BE2C (cell line): ENCODE data around the gene ATP6V1B1.

Source experiments
- DNase-seq: peaks from one replicate; pipeline ENCODE4 v3.0.0-alpha.2; 2020
- H3K27me3 ChIP-seq: fragments of 250-450 bp; sonication (Bioruptor Pico); 2 replicates; pipeline ENCODE4 v1.5.1; 2020; ENCODE audit warnings: mild to moderate bottlenecking
- H3K36me3 ChIP-seq: fragments of 250-450 bp; sonication (Bioruptor Pico); 2 replicates; pipeline ENCODE4 v1.5.1; 2020; ENCODE audit warnings: mild to moderate bottlenecking
- H3K4me1 ChIP-seq: fragments of 250-450 bp; sonication (Bioruptor Pico); 2 replicates; pipeline ENCODE4 v1.5.1; 2020
- H3K4me3 ChIP-seq: 2 replicates; pipeline ENCODE4 v1.5.1; 2011; ENCODE audit warnings: low read depth, low read length
- H3K9me3 ChIP-seq: fragments of 250-450 bp; sonication (Bioruptor Pico); 2 replicates; pipeline ENCODE4 v1.5.1; 2020
- TF ChIP-seq, protein P1 (sequence below): IDR thresholded peaks from 2 replicates; pipeline ENCODE4 v1.5.1; 2012; ENCODE audit warnings: mild to moderate bottlenecking, low read depth, low read length

The ATP6V1B1 gene

DNA sequence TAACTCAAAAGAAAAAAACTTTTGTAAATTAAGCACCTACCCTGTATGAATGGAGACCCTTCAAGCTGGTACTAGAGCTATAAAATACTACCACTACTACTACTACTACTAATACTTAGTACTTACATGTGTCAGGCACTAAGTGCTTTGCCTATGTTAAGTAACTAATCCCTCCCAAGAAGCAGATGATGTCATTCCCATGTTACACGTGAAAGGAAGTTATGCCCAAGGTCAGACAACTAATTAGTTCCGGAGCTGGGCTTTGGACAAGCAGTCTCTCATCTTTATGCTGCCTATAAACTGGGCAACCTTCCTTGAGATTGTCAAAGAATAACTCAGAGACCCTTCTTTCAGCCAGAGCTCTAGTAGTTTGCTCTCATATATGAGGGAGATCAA lies 13.9 kb upstream of the ATP6V1B1 start:
- Histone ChIP-seq H3K9me3 (no peaks in the 10 kb centered on the region), H3K36me3 (no peaks in the 10 kb centered on the region), H3K4me1 (no peaks in the 10 kb centered on the region), H3K4me3 (no peak overlapping the region), H3K27me3 (no peaks in the 10 kb centered on the region)
- DNase-seq = no peak
- TF ChIP-seq, protein P1, sequence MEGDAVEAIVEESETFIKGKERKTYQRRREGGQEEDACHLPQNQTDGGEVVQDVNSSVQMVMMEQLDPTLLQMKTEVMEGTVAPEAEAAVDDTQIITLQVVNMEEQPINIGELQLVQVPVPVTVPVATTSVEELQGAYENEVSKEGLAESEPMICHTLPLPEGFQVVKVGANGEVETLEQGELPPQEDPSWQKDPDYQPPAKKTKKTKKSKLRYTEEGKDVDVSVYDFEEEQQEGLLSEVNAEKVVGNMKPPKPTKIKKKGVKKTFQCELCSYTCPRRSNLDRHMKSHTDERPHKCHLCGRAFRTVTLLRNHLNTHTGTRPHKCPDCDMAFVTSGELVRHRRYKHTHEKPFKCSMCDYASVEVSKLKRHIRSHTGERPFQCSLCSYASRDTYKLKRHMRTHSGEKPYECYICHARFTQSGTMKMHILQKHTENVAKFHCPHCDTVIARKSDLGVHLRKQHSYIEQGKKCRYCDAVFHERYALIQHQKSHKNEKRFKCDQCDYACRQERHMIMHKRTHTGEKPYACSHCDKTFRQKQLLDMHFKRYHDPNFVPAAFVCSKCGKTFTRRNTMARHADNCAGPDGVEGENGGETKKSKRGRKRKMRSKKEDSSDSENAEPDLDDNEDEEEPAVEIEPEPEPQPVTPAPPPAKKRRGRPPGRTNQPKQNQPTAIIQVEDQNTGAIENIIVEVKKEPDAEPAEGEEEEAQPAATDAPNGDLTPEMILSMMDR = no peak

DNA sequence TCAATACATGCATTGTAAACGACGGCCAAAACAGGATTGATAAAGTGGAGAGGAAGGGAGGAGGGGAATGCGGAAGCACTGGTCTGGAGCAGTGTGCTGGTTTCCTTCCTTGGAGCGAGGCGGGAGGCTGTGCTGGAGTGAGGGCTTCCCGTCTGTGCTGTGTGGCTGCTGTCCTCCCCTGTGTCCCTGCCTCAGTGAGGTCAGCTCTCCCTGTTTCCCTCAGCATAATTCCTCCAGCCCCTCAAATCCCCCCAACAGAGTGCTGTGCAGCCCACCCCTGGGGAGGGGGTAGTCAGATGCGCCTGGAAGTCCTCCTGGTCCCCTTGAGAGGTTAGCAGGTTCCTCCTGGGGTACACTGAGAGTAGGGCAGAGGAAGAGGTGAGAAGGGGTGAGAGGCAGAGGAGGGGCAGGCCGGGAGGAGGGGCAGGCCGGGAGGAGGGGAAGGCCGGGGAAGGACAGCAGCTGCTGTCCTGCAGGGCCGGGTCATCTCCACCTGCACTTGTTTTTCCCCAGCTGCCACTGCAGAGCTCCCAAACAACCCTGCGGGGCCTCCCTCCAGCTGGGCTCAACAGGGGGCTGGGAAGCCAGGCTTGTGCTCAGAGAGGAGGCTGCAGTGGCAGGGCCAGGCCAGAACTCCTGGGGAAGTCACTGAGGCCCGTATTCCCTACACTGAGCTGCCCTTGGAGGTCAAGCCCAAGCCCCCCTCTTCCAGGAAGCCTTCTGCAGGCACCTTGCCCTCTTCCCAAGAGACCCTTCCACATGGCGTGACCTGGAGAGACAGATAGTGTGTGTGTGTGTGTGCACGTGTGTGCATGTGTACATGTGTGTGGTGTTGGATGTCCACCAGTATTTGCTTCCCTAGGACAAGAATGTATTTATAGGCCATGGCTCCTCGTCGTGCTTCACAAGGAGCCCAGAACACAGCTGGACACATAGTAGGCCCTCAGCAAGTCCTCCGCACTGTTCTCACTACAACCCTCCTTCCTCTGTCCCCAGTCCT lies 13.2 kb upstream of the ATP6V1B1 start:
- no peak for DNase-seq
- Histone ChIP-seq H3K4me3 (no peak overlapping the region), H3K27me3 (no peaks in the 10 kb centered on the region), H3K4me1 (no peaks in the 10 kb centered on the region), H3K9me3 (no peaks in the 10 kb centered on the region), H3K36me3 (no peaks in the 10 kb centered on the region)
- TF ChIP-seq, protein P1 = no peak

DNA sequence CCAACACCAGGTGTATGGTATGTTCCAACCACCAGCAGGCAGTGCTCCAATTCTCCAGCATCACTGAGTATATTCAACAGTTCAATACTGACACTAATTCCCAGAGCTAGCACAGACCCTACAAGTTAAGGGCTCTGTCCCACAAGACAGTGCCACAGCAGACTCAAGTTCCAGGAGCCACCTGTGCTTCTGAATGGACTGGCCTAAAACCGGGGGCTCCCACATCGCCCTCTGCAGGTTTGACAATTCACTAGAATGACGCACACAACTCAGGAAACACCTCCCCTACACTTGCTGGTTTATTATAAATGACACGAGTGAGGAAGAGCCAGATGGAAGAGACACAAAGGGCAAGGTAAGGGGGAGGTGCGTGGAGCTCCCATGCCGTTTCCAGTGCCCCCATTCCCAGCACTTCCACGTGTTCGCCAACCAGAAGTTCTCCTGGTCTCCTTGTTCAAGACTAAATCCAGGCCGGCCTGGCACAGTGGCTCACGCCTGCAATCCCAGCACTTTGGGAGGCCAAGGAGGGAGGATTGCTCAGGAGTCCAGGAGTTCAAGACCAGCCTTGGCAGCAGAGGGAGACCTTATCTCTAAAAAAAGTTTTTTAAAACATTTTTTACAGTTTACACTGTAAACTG lies 12.2 kb upstream of the ATP6V1B1 start:
- Histone ChIP-seq H3K9me3 (no peaks in the 10 kb centered on the region), H3K4me3 (no peak overlapping the region), H3K36me3 (no peaks in the 10 kb centered on the region), H3K27me3 (no peaks in the 10 kb centered on the region), H3K4me1 (no peaks in the 10 kb centered on the region)
- TF ChIP-seq, protein P1 = peak; percentile 27; the same call in 1 of the 2 replicates
- DNase-seq = no peak

DNA sequence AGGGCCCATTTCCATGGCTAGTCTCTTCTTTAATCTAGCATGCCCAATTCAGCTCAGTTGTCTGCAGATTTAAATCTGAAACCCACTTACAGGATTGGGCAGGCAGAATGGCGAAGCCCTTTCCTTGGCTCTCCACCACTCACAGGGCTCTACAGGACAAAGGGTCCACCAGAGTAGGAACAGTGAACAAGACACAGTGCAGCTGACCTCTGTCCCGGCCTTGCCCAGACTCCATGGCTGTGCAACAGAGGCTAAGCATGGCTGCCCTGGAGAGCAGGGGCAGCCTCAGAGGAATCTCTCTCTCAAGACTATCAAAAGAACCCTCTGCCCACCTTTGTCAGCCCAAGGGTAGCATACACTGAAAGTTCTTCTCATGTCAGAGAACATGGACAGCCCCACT lies 9.7 kb upstream of the ATP6V1B1 start:
- no peaks in the 10 kb centered on the region for H3K27me3 ChIP-seq
- H3K9me3 ChIP-seq = no peaks in the 10 kb centered on the region
- no peak for DNase-seq
- TF ChIP-seq, protein P1 = no peak
- no peak overlapping the region for H3K4me3 ChIP-seq
- no peaks in the 10 kb centered on the region for H3K4me1 ChIP-seq
- no peaks in the 10 kb centered on the region for H3K36me3 ChIP-seq

DNA sequence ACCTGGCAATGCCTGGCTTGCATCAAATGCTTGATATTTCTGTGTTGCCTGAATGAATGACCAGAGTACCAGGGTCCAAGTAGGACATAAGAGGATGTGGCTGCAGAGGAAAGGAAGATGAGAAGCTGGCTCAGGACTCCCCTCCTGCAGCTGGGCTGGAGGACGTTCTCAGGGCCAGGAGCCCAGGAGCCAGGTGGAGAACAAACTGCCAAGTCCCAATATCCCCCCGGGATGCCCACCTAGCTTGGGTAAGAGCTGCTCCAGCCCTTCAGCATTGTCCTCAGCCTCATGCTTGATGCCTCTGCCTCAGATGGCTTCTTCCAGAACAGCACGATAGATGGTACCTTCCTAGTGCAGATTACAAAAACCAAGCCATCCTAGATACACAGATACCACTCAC lies 8.6 kb upstream of the ATP6V1B1 start:
- Histone ChIP-seq H3K4me3 (no peak overlapping the region), H3K36me3 (no peaks in the 10 kb centered on the region), H3K27me3 (no peaks in the 10 kb centered on the region), H3K4me1 (no peaks in the 10 kb centered on the region), H3K9me3 (no peaks in the 10 kb centered on the region)
- TF ChIP-seq, protein P1 = no peak
- no peak for DNase-seq

DNA sequence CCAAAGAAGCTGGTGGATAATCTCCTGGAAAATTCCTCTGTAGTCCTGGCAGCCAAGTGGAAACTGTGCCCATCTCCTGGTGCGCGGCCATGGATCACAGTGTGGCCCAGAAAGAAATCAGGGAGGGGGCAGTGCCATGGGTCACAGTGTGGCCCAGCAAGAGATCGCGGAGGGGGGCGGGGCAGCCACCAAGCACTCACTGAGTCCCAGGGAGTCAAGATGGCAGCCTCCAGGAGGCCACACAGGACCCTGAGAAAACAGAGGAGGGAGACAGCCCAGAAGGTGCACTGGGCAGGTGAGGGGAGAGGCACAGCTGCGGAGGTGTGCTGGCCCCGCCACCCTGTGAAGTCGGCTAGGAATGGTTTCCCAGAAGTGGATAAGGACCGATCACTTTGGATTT lies 8.1 kb upstream of the ATP6V1B1 start:
- TF ChIP-seq, protein P1 = no peak
- no peaks in the 10 kb centered on the region for H3K9me3 ChIP-seq
- no peaks in the 10 kb centered on the region for H3K36me3 ChIP-seq
- no peak for DNase-seq
- no peaks in the 10 kb centered on the region for H3K27me3 ChIP-seq
- no peaks in the 10 kb centered on the region for H3K4me1 ChIP-seq
- H3K4me3 ChIP-seq = no peak overlapping the region
